Glomerular visceral epithelial cell (primary cell): ENCODE data around the gene HMGXB3.
A peak's percentile ranks its signal among the peaks of the same experiment; 100 is the strongest.

Source experiments
- DNase-seq: peaks from one replicate; pipeline ENCODE4 v3.0.0-alpha.2; 2016; ENCODE audit errors: extremely low spot score

Gene HMGXB3

GRCh38 chr5:150000256-150000989 lies at the start of gene HMGXB3, which contains the start of gene TIGD6:
HMGXB3 (plus strand) TSS chr5:150000739; CDS start chr5:150004853, 4,114 bp downstream.
TIGD6 (minus strand) TSS chr5:150000654; CDS start chr5:149996348, 4,306 bp downstream.
- DNase-seq: peak; percentile 97

- DNase-seq: no peak
These were observed 49.3 kb upstream of the HMGXB3 start for GRCh38 chr5:149951138-149951749.

DNA sequence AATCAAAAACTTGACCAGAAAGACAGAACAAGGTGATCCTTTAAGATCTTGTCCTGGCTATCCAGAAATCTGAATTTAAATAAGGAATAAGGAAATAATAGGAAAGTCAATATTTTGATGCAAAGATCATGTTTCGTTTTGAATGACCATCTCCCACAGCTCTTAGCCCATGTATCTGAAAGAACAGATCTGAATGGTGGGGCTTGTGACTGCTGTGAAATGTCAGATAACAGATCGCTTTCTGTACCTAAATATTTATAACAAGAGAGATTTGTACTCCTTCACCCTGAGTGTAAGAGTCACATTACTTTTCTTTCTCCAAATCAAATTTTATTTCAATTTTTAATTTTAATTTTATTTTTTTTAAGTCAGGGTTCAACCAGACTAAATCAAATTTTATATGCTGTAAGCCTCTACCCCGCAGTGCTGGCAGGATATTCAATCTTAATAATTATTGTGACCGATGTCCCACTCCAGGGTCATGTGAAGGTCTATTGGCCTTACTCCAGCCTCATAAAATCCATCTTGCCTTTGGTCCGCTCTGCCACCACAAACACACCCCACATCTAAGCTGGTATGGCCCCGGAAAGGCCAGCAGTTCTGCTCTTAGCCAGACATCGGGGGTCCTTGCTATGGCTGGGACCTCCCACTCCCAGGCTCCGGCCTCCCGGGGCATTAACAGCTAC lies 47.0 kb upstream of the HMGXB3 start:
- DNase-seq: no peak

- no peak for DNase-seq
These were observed 45.7 kb upstream of the HMGXB3 start for GRCh38 chr5:149954798-149955197.

GRCh38 chr5:149956685-149957084 lies 43.9 kb upstream of the HMGXB3 start:
- no peak for DNase-seq

GRCh38 chr5:149957855-149958254 lies 42.7 kb upstream of the HMGXB3 start:
- DNase-seq: peak; percentile 96

DNA sequence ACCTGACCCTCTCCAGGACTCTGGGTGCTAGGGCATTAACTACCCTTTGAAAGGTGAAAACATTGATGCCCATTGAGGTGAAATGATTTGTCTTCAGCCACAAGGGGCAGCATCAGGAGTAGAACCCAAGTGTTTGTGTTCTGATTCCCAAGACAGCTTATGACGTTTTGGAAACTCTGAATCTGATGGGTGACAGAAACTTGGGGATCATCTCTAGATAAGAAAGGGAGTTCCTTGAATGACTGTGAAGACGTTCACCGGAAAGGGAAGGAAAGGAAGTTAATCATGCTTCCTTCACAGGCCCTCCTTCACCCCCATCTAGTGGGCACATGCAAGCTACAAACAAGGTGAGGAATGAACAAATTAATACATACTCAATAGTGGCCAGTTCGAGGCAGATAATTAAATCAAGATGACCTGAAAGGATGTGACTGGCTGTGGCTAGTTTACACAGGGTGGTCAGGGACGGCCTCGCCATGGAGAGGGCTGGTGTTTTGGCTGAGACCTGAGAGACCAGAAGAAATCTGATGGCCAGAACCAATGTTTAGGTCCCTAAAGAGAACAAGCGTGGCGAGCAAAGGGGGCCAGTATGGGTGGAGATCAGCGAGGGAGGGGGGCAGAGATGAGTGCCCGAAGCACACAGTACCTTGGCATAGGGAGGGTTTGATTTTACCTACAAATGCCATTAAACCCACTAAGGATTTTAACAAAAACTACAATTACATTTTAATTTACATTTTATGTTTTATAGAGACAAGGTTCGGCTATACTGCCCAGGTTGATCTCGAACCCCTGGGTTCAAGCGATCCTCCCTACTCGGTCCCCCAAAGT lies 40.9 kb upstream of the HMGXB3 start:
- DNase-seq: peak; percentile 64

GRCh38 chr5:149960272-149961185 lies 40.0 kb upstream of the HMGXB3 start, which contains the start of gene SLC26A2:
SLC26A2 (plus strand) TSS chr5:149960758; CDS start chr5:149977653, 16,895 bp downstream.
- DNase-seq: peak; percentile 98

DNA sequence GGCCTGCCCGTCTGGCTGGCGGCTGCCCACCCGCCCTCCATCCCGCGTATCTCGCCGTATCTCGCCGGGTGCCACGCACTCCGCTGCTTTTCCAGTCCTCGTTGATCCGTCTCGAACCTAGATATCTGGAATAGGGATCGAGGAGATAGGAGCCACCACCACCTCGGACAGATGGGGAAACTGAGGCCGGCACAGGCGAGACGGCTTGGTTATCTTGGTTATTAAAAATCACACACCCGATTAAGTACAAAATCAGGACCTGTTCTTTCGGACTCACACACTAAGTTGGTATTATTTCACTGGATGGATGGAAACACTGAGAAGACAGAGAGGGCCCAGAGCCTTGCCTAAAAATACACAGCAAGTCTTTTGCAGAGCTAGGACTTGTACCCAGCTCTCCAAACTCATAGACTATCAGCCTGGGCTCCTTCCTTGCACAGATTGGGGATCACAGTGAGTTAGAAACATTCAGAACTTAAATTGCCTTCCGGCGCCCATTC lies 39.3 kb upstream of the HMGXB3 start:
- no peak for DNase-seq

DNA sequence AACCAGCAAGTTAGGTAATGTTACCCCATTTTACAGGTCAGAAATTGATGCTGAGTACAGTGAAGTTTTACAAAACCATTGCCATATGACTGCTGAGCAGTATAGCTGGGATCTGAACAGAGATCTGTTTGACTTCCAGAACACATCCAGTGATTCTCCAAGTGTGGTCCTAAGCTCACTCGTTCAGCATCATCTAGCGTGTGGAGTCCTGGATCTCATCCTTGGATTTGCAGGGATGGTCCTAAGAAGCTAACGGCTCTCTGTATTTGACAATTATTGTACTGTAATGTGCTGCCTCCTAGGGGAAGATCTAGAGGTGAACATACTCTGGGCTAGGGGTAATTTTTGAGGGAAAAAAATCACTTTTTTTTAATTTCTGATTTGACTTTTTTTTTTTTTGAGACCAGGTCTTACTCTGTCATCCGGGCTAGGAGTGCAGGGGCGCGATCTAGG lies 38.6 kb upstream of the HMGXB3 start:
- peak; percentile 70 for DNase-seq

- DNase-seq: no peak
These were observed 37.8 kb upstream of the HMGXB3 start for GRCh38 chr5:149962601-149963300.

DNA sequence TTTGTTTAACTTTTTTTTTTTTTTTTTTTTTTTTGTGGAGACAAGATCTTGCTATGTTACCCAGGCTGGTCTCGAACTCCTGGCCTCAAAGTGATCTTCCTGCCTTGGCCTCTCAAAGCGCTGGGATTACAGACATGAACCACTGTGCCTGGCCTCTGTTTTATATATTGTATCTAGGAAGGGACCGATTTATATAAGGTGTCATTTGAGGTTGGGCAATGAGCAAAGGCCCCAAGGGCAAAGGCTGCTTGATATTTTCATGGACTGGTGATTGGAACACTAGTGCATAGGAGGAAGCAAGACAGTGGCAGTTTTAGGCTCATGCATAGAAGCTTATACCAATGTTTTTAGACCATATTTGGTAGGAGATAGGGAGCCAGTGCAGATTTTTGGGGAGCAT lies 36.8 kb upstream of the HMGXB3 start:
- DNase-seq: no peak

DNA sequence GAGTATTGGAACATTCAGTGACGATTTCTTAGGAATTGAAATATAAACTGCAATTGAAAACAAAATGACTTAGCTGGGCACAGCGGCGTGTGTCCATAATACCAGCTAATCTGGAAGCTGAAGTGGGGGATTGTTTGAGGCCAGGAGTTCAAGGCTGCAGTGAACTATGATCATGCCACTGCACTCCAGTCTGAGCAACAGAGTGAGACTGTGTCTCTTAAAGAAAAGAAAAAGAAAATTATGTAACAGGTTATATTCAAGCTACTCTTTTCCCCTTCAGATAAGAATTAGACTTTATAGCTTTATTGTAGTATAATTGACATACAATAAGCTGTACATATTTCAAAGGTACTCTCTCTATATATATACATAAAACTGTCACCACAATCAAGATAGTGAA lies 33.6 kb upstream of the HMGXB3 start:
- no peak for DNase-seq

DNA sequence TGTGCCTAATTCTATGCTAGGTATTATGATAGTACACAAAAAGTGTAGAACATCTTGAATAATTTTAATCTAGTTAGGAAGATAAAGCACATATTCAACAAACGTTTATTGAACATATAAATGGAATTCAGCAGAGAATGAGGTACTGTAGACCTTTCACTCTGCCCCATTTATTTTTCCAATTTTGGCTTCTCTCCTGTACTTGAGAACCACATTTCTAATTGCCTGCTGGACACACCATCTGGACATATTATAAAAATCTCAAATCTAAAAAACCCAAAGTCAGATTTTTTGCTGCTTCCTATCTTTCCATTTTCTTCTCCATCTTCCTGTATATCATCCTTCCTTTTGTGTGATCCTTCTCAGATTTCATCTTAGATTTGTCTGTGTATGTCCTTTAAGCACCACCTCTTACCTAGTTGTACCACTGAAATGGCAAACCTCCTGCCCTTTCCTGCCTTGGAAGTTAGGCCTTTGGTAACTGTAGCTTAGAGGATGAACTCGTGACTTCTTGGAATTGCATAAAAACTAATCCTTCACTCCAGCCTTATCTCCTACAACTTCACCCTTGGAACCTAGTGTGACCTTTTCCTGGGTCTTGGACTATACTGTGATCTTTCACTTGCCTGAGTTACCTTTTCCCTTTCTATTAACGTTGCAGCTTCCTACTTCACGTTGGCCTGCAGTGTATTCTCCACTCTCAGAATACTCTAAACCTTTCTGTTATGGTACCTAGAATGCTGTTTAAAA lies 31.2 kb upstream of the HMGXB3 start:
- no peak for DNase-seq

DNA sequence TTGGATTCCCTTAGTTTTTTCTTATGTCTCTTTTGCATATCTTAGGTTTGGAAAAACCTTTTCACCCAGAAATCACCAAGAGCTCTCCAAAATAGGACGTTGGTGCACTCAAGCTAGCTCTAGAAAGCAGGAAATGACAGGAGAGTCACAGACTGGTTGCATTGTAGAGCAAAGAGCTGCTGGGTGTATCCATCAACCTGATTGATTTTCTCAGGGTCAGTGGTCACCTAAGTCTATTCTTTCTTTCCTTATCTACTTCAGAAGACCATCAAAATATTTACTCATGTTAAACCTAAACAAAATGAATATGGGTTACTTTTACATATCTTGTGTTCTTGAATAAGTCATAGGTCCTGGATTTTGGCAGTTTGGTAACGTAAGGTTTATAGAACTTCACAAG lies 25.1 kb upstream of the HMGXB3 start:
- no peak for DNase-seq

- DNase-seq: no peak
These were observed 20.6 kb upstream of the HMGXB3 start for GRCh38 chr5:149979896-149980295.

- DNase-seq: no peak
These were observed 19.3 kb upstream of the HMGXB3 start for GRCh38 chr5:149981206-149981605.

DNA sequence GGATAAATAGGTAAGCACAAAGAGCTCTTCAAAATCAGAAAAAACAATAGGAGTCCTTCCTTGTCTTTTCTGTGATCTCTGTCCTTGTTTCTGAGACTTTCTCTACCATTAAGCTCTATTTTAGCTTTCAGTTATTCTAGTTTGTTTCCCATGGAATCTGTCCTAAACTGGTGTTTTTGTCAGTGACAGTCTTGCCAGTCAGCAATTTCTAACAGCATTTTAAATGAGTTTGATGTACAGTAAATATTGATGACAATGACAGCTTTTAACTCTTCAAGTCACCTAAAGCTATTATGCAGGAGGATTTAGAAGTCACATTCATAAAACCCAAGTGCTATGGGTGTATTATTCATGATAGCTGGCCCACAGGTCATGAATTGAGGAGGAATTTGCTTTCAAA lies 18.0 kb upstream of the HMGXB3 start:
- no peak for DNase-seq

- DNase-seq: no peak
These were observed 12.4 kb upstream of the HMGXB3 start for GRCh38 chr5:149988126-149988525.
